Fibroblast of skin of left biceps (primary cell): ENCODE results near the gene SLC39A7.
A peak's percentile ranks its signal among the peaks of the same experiment; 100 is the strongest.

Experiments used
- DNase-seq, 2 experiments: peaks; one replicate each; pipeline ENCODE4 v3.0.0-alpha.2; 2013; ENCODE audit warnings: low read depth in 2 of 2

Gene SLC39A7

GRCh38 chr6:33236852-33237251 lies 36.2 kb downstream of the SLC39A7 start:
- DNase-seq, result no peak

- no peak for DNase-seq
Observed at GRCh38 chr6:33237741-33238140, 37.1 kb downstream of the SLC39A7 start.

GRCh38 chr6:33241968-33242367 lies 41.3 kb downstream of the SLC39A7 start:
- DNase-seq, result no peak

GRCh38 chr6:33243476-33243875 lies 42.8 kb downstream of the SLC39A7 start:
- no peak for DNase-seq

- peak; percentile 53 to 65 for DNase-seq
Observed at GRCh38 chr6:33247977-33248642, 47.4 kb downstream of the SLC39A7 start.

- no peak for DNase-seq
Observed at GRCh38 chr6:33248643-33248931, 47.9 kb downstream of the SLC39A7 start.

GRCh38 chr6:33248932-33249731 lies 48.5 kb downstream of the SLC39A7 start:
- DNase-seq, result peak; percentile 98 to 99

- DNase-seq, result no peak
Observed at GRCh38 chr6:33249732-33250630, 49.3 kb downstream of the SLC39A7 start.

- no peak for DNase-seq
Observed at GRCh38 chr6:33250731-33251130, 50.1 kb downstream of the SLC39A7 start.

- DNase-seq, result no peak
Observed at GRCh38 chr6:33251395-33252012, 50.8 kb downstream of the SLC39A7 start.

- DNase-seq, result peak in 1 of 2 experiments; percentile 37
Observed at GRCh38 chr6:33252759-33253158, 52.1 kb downstream of the SLC39A7 start.
